Fibroblast of skin of left quadriceps (primary cell): ENCODE data around the gene PSMB5.

Source experiments
- DNase-seq, 2 experiments: peaks; one replicate each; pipeline ENCODE4 v3.0.0-alpha.2; 2013; ENCODE audit warnings: low read depth in 2 of 2

The PSMB5 gene

DNA sequence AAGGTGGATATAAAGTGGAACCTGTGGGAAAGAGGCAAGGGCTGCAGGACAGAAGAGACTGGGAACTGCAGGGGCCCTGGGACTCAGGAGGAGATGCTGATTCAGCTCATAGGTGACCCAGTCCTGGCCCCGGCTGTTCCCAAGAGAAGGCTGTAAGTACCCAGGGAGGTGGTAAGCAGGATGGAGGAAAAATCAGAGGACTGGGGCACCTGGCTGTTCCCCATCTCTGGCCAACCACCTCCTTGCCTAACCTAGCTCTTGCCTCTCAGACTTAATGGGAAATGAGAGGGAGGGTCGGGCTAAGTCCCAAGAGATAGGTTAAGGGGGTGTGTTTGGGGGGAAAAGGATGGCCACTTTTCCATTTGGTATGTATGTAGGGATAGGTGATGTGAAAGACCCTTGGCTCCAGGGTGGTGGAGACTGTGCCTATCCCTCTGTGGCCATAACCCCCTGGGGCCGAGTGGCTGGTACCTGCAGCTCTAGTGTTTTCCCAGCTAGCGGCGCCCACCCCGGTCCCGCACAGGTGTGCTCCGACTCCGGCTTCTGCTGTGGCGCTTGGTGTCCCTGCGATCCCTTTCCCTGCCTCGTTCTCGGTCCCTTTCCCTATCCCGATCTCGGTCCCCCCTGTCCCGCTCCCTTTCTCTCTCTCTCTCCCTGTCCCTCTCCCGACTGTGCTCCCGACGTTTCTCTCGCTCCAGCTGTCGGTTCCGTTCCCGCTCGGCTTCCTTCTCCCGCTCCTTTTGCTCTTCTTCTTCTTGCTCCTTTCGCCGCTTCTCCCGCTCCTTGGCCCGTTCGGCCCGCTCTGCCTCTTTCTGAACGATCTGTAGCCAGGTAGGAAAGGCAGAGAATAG is 24.2 kb upstream of the PSMB5 start:
- no peak for DNase-seq

GRCh38 chr14:23057757-23058653 is 23.3 kb upstream of the PSMB5 start:
- DNase-seq: peak; percentile 46 to 61

- peak; percentile 32 to 35 for DNase-seq
These were observed 22.5 kb upstream of the PSMB5 start, which contains the start of gene CDH24 for GRCh38 chr14:23056956-23057756. Gene CDH24, minus strand, starts transcription at chr14:23057520. Its CDS starts 1,787 bp downstream, at chr14:23055733.

DNA sequence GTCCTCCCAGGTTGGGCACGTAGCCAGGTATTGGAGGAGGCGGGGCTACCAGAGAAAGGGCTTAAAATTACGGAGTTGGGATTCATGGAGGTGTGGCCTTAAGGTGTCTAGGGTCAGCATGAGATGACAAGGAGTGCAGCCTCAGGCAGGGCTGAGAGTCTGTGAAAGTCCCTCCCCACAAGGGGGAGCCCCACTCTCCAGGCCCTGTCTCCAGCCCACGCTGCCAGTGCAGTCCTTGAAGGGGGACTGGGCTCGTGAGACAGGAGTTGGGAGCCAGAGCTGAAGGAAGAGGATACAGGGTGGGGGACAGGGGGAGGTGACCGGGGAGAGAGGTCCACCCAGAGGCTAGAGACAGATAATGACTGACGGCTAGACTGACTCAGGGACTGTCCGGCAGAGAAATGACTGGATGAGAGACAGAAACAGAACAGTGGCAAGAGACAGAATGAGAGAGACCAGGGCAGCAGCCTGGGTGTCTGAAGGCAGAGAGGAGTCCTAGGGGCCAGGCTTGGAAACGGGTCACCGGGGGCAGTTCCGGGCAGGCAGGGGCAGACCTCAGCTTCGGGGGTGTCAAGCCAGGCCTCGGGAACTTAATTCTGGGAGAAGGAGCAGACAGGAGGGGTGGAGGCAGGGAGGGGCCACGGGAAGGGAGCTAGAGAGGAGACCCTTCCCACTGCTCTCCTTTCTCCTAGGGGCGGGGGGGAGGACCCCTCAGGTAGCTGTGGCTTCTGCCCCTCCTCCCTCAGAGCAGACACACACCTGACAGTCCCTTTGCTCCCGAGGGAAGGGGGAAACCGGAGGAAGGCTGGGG is 21.6 kb upstream of the PSMB5 start:
- peak; percentile 15 to 30 for DNase-seq

GRCh38 chr14:23055621-23056144 is 21.0 kb upstream of the PSMB5 start:
- DNase-seq: no peak

GRCh38 chr14:23055147-23055550 is 20.4 kb upstream of the PSMB5 start:
- DNase-seq: no peak

- DNase-seq: no peak
These were observed 19.5 kb upstream of the PSMB5 start for GRCh38 chr14:23054000-23054811.

DNA sequence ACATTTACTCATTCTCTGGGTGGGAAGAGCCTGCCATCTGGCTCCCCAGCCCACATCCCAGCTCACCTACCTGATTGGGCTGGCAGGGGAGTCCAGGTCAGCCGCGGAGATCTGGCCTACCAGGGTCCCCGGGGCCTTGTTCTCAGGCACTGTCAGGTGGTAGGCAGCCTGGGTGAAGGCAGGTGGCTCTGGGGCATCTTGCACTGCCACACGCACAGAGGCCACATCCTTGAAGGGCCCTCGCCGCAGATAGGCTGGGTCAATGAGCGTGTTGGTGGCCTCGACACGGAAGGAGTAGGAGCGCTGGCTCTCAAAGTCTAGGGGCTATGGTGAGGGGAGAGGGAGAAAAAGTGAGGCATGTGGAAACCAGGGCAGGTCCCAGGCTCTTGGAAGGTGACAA is 18.7 kb upstream of the PSMB5 start:
- no peak for DNase-seq

GRCh38 chr14:23052671-23053070 is 18.0 kb upstream of the PSMB5 start:
- no peak for DNase-seq

DNA sequence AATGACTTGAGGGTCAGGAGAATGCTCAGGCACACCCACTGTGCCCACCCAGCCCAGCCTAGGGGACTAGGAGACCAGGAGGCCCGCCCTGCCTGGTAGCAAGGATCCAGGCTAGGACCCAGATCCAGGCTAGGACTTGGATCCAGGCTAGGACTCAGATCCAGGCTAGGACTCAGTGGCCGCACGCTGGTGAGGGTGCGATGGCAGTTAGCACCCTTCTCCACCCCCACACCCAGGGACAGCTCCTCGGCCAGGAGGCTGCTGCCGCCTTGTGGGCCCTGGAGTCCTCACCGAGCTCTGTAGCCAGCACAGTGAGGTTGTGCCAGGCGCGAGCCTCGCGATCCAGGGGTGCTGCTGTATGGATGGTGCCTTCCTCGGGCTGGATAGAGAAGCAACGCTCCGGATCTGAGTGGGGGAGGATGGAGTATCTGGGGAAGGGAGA is 17.5 kb upstream of the PSMB5 start:
- no peak for DNase-seq

- no peak for DNase-seq
These were observed 16.7 kb upstream of the PSMB5 start for GRCh38 chr14:23051141-23052057.

DNA sequence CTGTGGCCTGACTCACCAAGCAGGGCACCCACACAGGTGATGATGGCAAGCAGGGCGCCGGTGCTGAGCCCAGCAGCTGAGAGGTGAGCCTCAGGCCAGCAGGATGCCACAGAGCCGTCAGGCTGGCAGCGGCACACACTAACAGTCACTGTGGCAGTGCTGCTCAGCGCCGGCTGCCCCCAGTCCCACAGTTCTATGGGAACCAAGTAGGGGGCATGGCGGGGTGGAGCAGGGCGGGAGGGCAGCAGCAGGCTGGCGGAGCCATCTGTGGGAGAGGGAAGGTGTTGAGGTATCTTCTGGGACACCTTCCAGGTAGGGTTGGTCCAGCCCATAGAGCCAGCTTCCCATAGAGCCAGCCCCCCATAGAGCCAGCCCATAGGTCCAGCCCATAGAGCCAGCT is 14.3 kb upstream of the PSMB5 start:
- DNase-seq: no peak

GRCh38 chr14:23047751-23048693 is 13.3 kb upstream of the PSMB5 start:
- DNase-seq: no peak

- no peak for DNase-seq
These were observed 12.4 kb upstream of the PSMB5 start for GRCh38 chr14:23047034-23047634.

GRCh38 chr14:23045419-23046357 is 11.0 kb upstream of the PSMB5 start:
- DNase-seq: no peak

GRCh38 chr14:23044840-23045239 is 10.1 kb upstream of the PSMB5 start:
- no peak for DNase-seq
